Natural killer cell (primary cell): ENCODE measurements around the gene RAD9A. TPM values are rescaled to one million over a fixed set of nuclear protein-coding genes. Genes with fewer than 3 reads are reported as not detected.

ENCODE experiments used
- ATAC-seq, 3 donors: fragments of 150-1000 bp in 2 of 3; fragments of 200-7000 bp in 1 of 3; cut with Tn5 transposase; 1 replicate in 1 of 3; 2 replicates in 2 of 3; pipeline ENCODE4 v1.10.0; 2021; ENCODE audit warnings: mild to moderate bottlenecking in 2 of 3, moderate library complexity in 2 of 3
- DNase-seq, 2 donors: peaks; one replicate each; pipeline versions ENCODE4 v3.0.0 to v3.0.0-alpha.2; 2013 to 2021; ENCODE audit warnings: mixed read lengths in 1 of 2
- H3K27ac ChIP-seq: one replicate; pipeline ENCODE4 v1.5.1; 2013; ENCODE audit warnings: mild to moderate bottlenecking, low read length
- H3K27me3 ChIP-seq: one replicate; pipeline ENCODE4 v1.6.1; 2013; ENCODE audit warnings: low read length; ENCODE audit not compliant: control insufficient read depth, insufficient read depth
- H3K36me3 ChIP-seq: one replicate; pipeline ENCODE4 v1.6.1; 2013; ENCODE audit warnings: low read length; ENCODE audit not compliant: control insufficient read depth, insufficient read depth
- H3K4me1 ChIP-seq: one replicate; pipeline ENCODE4 v1.6.1; 2013; ENCODE audit warnings: low read length; ENCODE audit not compliant: control insufficient read depth, insufficient read depth
- H3K4me3 ChIP-seq: one replicate; pipeline ENCODE4 v1.5.1; 2013; ENCODE audit warnings: low read length
- H3K9me3 ChIP-seq: one replicate; pipeline ENCODE4 v1.6.1; 2013; ENCODE audit warnings: low read length; ENCODE audit not compliant: control insufficient read depth, insufficient read depth
- H3K27ac Mint-ChIP-seq, 2 donors: one replicate each; pipeline ENCODE4 v1.8.0; 2022; ENCODE audit warnings: mild to moderate bottlenecking in 2 of 2, mixed read lengths in 2 of 2, moderate library complexity in 1 of 2
- H3K27me3 Mint-ChIP-seq, 2 donors: one replicate each; pipeline ENCODE4 v1.8.0; 2022; ENCODE audit warnings: low read depth in 2 of 2, mixed read lengths in 2 of 2
- H3K36me3 Mint-ChIP-seq: one replicate; pipeline ENCODE4 v1.8.0; 2022; ENCODE audit warnings: mixed read lengths
- H3K4me1 Mint-ChIP-seq, 2 donors: one replicate each; pipeline ENCODE4 v1.8.0; 2022; ENCODE audit warnings: mixed read lengths in 2 of 2
- H3K4me3 Mint-ChIP-seq: one replicate; pipeline ENCODE4 v1.8.0; 2022; ENCODE audit warnings: mild to moderate bottlenecking, moderate library complexity, mixed read lengths
- H3K9me3 Mint-ChIP-seq, 2 donors: one replicate each; pipeline ENCODE4 v1.8.0; 2022; ENCODE audit warnings: mixed read lengths in 2 of 2
- WGBS: methylation state at CpG from one replicate; pipeline ENCODE4 v1.1.7; 2013; ENCODE audit warnings: missing lambda C conversion rate; ENCODE audit not compliant: insufficient coverage; 5-methylcytosine and 5-hydroxymethylcytosine counted together
- intact Hi-C: fragments of 100-400 bp; cut with micrococcal nuclease; formaldehyde crosslinking; loops from one replicate; pipeline ENCODE4 v1.14.2; 2022
- total RNA-seq, 4 donors: library from RNA; stranded (reverse); fragments of 120-200 nt in 1 of 4; gene quantifications; one replicate each; pipeline versions ENCODE4 v1.2.3 to v1.2.4, GENCODE V29; 2013 to 2022
- TF ChIP-seq, protein P1 (sequence below): fragments of 200-600 bp; IDR thresholded peaks from one replicate; pipeline ENCODE4 v1.8.0; 2022; ENCODE audit warnings: antibody characterized with exemption

RAD9A gene
- total RNA-seq, 3 donors from 2014 or later (not counting 1 experiment from before 2014, with no cell fraction given), result 30.2 to 47.1 (median 37.3) TPM

DNA sequence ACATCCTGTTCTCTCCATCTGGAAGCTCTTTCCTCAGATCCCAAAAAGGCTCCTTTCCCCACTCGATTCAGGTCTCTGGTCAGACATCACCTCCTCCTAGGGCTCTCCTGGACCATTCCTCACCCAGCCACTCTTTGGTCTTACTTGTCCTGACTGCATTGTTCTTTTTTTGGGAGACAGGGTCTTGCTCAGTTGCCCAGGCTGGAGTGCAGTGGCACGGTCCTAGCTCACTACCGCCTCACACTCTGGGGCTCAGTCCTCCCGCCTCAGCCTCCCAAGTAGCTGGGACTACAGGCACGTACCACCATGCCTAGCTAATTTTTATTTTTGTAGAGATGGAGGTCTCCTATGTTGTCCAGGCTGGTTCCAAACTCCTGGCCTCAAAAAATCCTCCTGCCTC lies 53.7 kb downstream of the RAD9A start:
- H3K4me3 Mint-ChIP-seq, result peak overlapping the region; percentile 89
- Histone ChIP-seq H3K9me3 (no peaks in the 10 kb centered on the region), H3K36me3 (no peaks in the 10 kb centered on the region), H3K4me3 (no peak overlapping the region), H3K4me1 (peaks cover 74% of the 10 kb centered on the region), H3K27me3 (no peaks in the 10 kb centered on the region), H3K27ac (peak overlapping the region; percentile 71)
- intact Hi-C loops, result no loop called here
- ATAC-seq (no peak), DNase-seq (no peak)
- 95% methylated on average over 4 of the region's 5 CpGs for WGBS
- TF ChIP-seq, protein P1, sequence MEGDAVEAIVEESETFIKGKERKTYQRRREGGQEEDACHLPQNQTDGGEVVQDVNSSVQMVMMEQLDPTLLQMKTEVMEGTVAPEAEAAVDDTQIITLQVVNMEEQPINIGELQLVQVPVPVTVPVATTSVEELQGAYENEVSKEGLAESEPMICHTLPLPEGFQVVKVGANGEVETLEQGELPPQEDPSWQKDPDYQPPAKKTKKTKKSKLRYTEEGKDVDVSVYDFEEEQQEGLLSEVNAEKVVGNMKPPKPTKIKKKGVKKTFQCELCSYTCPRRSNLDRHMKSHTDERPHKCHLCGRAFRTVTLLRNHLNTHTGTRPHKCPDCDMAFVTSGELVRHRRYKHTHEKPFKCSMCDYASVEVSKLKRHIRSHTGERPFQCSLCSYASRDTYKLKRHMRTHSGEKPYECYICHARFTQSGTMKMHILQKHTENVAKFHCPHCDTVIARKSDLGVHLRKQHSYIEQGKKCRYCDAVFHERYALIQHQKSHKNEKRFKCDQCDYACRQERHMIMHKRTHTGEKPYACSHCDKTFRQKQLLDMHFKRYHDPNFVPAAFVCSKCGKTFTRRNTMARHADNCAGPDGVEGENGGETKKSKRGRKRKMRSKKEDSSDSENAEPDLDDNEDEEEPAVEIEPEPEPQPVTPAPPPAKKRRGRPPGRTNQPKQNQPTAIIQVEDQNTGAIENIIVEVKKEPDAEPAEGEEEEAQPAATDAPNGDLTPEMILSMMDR, result no peak
- no peaks in the 10 kb centered on the region for H3K9me3 Mint-ChIP-seq
- H3K27me3 Mint-ChIP-seq, result peaks cover 0 to 2% of the 10 kb centered on the region in 2 donors
- no peaks in the 10 kb centered on the region for H3K36me3 Mint-ChIP-seq
- peak overlapping the region; percentile 87 to 89 for H3K27ac Mint-ChIP-seq
- H3K4me1 Mint-ChIP-seq, result peaks cover 34 to 54% of the 10 kb centered on the region in 2 donors

Other genes starting within 250 kb of the RAD9A start
- gene GRK2, start 125.5 kb upstream of the RAD9A start, total RNA-seq, result 100 to 1,000 TPM; 390 to 482 (median 441) TPM
- gene ANKRD13D, start 102.7 kb upstream of the RAD9A start, total RNA-seq, result 100 to 1,000 TPM; 212 to 316 (median 231) TPM
- 10 to 100 TPM; 34.3 to 42.7 (median 38.1) TPM for gene SSH3, start 88.5 kb upstream of the RAD9A start, total RNA-seq
- 10 to 100 TPM; 45.8 to 63.7 (median 60.5) TPM for gene POLD4, start 38.4 kb upstream of the RAD9A start, total RNA-seq
- gene CLCF1, start 18.4 kb upstream of the RAD9A start, total RNA-seq, result 10 to 100 TPM in 2 of 3 donors, 1 to 10 TPM in 1; 9.8 to 13.4 (median 10.3) TPM
- gene PPP1CA, start 9.9 kb downstream of the RAD9A start, total RNA-seq, result 100 to 1,000 TPM; 222 to 245 (median 233) TPM
- 100 to 1,000 TPM; 314 to 359 (median 342) TPM for gene TBC1D10C, start 12.1 kb downstream of the RAD9A start, total RNA-seq
- 10 to 100 TPM; 25.0 to 29.0 (median 25.0) TPM for gene CARNS1, start 23.7 kb downstream of the RAD9A start, total RNA-seq
- gene RPS6KB2, start 36.5 kb downstream of the RAD9A start, total RNA-seq, result 10 to 100 TPM; 81.0 to 89.6 (median 84.6) TPM
- 100 to 1,000 TPM; 240 to 301 (median 269) TPM for gene PTPRCAP, start 45.7 kb downstream of the RAD9A start, total RNA-seq
- 10 to 100 TPM in 2 of 3 donors, 1 to 10 TPM in 1; 9.7 to 16.2 (median 15.0) TPM for gene CORO1B, start 51.5 kb downstream of the RAD9A start, total RNA-seq
- gene GPR152, start 60.7 kb downstream of the RAD9A start, total RNA-seq, result under 1 TPM in 1 of 3 donors, not detected in 2; 0.25 TPM
- 10 to 100 TPM; 12.9 to 22.8 (median 21.3) TPM for gene CABP4, start 63.4 kb downstream of the RAD9A start, total RNA-seq
- 10 to 100 TPM; 57.8 to 65.7 (median 61.2) TPM for gene TMEM134, start 77.3 kb downstream of the RAD9A start, total RNA-seq
- gene AIP, start 91.0 kb downstream of the RAD9A start, total RNA-seq, result 100 to 1,000 TPM in 1 of 3 donors, 10 to 100 TPM in 2; 93.3 to 113 (median 98.1) TPM
- gene PITPNM1, start 113.4 kb downstream of the RAD9A start, total RNA-seq, result 100 to 1,000 TPM in 2 of 3 donors, 10 to 100 TPM in 1; 99.9 to 135 (median 123) TPM
- gene CDK2AP2, start 116.2 kb downstream of the RAD9A start, total RNA-seq, result 10 to 100 TPM; 57.9 to 67.7 (median 65.5) TPM
- not detected for gene CABP2, start 131.5 kb downstream of the RAD9A start, total RNA-seq
- 100 to 1,000 TPM; 172 to 218 (median 212) TPM for gene GSTP1, start 191.8 kb downstream of the RAD9A start, total RNA-seq
- gene NDUFV1, start 214.9 kb downstream of the RAD9A start, total RNA-seq, result 100 to 1,000 TPM; 346 to 393 (median 360) TPM
- 1 to 10 TPM; 1.7 to 5.2 (median 4.1) TPM for gene NUDT8, start 238.0 kb downstream of the RAD9A start, total RNA-seq
- gene TBX10, start 247.8 kb downstream of the RAD9A start, total RNA-seq, result not detected